OCI-LY1 (cell line): ENCODE data around the gene C2CD4B.

Source experiments
- H2AFZ ChIP-seq: fragments of 200-600 bp; sonication (generic), shearing (Covaris generic); 2 replicates; pipeline ENCODE4 v1.6.0; 2014; ENCODE audit warnings: antibody characterized with exemption, mild to moderate bottlenecking, low read length
- H3F3A ChIP-seq: fragments of 200-600 bp; sonication (generic), shearing (Covaris generic); 2 replicates; pipeline ENCODE4 v1.6.0; 2014; ENCODE audit warnings: mild to moderate bottlenecking, antibody characterized with exemption, low read length, moderate library complexity; ENCODE audit not compliant: insufficient read depth
- H3K27ac ChIP-seq: fragments of 200-600 bp; sonication (generic); 2 replicates; pipeline ENCODE4 v1.5.1; 2014; ENCODE audit warnings: low read length, mixed run types, mild to moderate bottlenecking, low read depth; ENCODE audit not compliant: poor library complexity, severe bottlenecking
- H3K27me3 ChIP-seq: fragments of 200-600 bp; sonication (generic); 2 replicates; pipeline ENCODE4 v1.6.0; 2014; ENCODE audit warnings: antibody characterized with exemption, mild to moderate bottlenecking, low read length, moderate library complexity; ENCODE audit not compliant: insufficient read depth
- H3K36me3 ChIP-seq: fragments of 200-600 bp; sonication (generic); 2 replicates; pipeline ENCODE4 v1.6.1; 2014; ENCODE audit warnings: mild to moderate bottlenecking, antibody characterized with exemption, low read length, moderate library complexity, mixed read lengths; ENCODE audit not compliant: insufficient read depth
- H3K4me1 ChIP-seq: fragments of 200-600 bp; sonication (generic); 2 replicates; pipeline ENCODE4 v1.5.1; 2014; ENCODE audit warnings: mild to moderate bottlenecking, low read length, moderate library complexity; ENCODE audit not compliant: insufficient read depth, severe bottlenecking
- H3K4me2 ChIP-seq: fragments of 200-600 bp; sonication (generic), shearing (Covaris generic); 2 replicates; pipeline ENCODE4 v1.6.1; 2014; ENCODE audit warnings: low read length
- H3K4me3 ChIP-seq: fragments of 200-600 bp; sonication (generic); 2 replicates; pipeline ENCODE4 v1.5.1; 2014; ENCODE audit warnings: low read length, low read depth, mild to moderate bottlenecking, mixed read lengths; ENCODE audit not compliant: poor library complexity, severe bottlenecking
- H3K79me2 ChIP-seq: fragments of 200-600 bp; shearing (Covaris generic); 2 replicates; pipeline ENCODE4 v1.6.1; 2016; ENCODE audit warnings: mixed run types, low read length, mixed read lengths; ENCODE audit not compliant: insufficient read depth
- H3K9ac ChIP-seq: fragments of 200-600 bp; sonication (generic), shearing (Covaris generic); 2 replicates; pipeline ENCODE4 v1.6.1; 2014; ENCODE audit warnings: mild to moderate bottlenecking, low read length, mixed read lengths
- H3K9me2 ChIP-seq: fragments of 200-600 bp; sonication (generic), shearing (Covaris generic); 2 replicates; pipeline ENCODE4 v1.6.1; 2014; ENCODE audit warnings: low read depth, mild to moderate bottlenecking, low read length, mixed read lengths
- H3K9me3 ChIP-seq: fragments of 200-600 bp; shearing (Covaris generic); 2 replicates; pipeline ENCODE4 v1.6.1; 2014; ENCODE audit warnings: low read length, mixed read lengths
- H4K20me1 ChIP-seq: fragments of 200-600 bp; sonication (generic), shearing (Covaris generic); 2 replicates; pipeline ENCODE4 v1.6.0; 2016; ENCODE audit warnings: mild to moderate bottlenecking, low read length; ENCODE audit not compliant: insufficient read depth
- EZH2 ChIP-seq: fragments of 200-600 bp; sonication (generic), shearing (Covaris generic); IDR thresholded peaks from 2 replicates; pipeline ENCODE4 v1.8.0; 2017; ENCODE audit warnings: borderline replicate concordance, mixed run types, mild to moderate bottlenecking, antibody characterized with exemption, low read length, moderate library complexity, mixed read lengths
- TF ChIP-seq, protein P1 (sequence below): fragments of 200-600 bp; sonication (generic), shearing (Covaris generic); IDR thresholded peaks from 2 replicates; pipeline ENCODE4 v1.5.1; 2017; ENCODE audit warnings: mild to moderate bottlenecking, antibody characterized with exemption, low read length, moderate library complexity, mixed read lengths

The C2CD4B gene

DNA sequence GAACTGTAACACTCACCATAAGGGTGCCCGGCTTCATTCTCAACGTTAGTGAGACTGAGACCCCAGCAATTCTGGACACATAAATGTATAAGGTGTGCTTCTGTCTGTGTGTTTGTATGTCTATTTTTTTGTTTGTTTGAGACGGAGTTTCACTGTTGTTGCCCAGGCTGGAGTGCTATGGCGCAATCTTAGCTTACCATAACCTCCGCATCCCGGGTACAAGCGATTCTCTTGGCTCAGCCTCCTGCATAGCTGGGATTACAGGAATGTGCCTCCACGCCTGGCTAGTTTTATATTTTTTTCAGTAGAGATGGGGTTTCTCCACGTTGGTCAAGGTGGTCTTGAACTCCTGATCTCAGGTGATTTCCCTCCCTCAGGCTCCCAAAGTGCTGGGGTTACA lies 43.3 kb upstream of the C2CD4B start:
- Histone ChIP-seq H3K36me3 (no peaks in the 10 kb centered on the region), H3K27me3 (no peaks in the 10 kb centered on the region), H3F3A (no peaks in the 10 kb centered on the region), H3K9ac (no peak overlapping the region), H3K9me3 (0 out of 2 replicates have a peak, but pooled peaks cover 4% of the 10 kb centered on the region), H3K4me3 (no peak overlapping the region), H3K27ac (no peak overlapping the region), H3K4me2 (no peak overlapping the region), H3K9me2 (no peaks in the 10 kb centered on the region), H4K20me1 (no peaks in the 10 kb centered on the region), H2AFZ (no peak overlapping the region), H3K4me1 (no peaks in the 10 kb centered on the region), H3K79me2 (no peaks in the 10 kb centered on the region)
- no peak for TF ChIP-seq EZH2
- TF ChIP-seq, protein P1, sequence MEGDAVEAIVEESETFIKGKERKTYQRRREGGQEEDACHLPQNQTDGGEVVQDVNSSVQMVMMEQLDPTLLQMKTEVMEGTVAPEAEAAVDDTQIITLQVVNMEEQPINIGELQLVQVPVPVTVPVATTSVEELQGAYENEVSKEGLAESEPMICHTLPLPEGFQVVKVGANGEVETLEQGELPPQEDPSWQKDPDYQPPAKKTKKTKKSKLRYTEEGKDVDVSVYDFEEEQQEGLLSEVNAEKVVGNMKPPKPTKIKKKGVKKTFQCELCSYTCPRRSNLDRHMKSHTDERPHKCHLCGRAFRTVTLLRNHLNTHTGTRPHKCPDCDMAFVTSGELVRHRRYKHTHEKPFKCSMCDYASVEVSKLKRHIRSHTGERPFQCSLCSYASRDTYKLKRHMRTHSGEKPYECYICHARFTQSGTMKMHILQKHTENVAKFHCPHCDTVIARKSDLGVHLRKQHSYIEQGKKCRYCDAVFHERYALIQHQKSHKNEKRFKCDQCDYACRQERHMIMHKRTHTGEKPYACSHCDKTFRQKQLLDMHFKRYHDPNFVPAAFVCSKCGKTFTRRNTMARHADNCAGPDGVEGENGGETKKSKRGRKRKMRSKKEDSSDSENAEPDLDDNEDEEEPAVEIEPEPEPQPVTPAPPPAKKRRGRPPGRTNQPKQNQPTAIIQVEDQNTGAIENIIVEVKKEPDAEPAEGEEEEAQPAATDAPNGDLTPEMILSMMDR = no peak

DNA sequence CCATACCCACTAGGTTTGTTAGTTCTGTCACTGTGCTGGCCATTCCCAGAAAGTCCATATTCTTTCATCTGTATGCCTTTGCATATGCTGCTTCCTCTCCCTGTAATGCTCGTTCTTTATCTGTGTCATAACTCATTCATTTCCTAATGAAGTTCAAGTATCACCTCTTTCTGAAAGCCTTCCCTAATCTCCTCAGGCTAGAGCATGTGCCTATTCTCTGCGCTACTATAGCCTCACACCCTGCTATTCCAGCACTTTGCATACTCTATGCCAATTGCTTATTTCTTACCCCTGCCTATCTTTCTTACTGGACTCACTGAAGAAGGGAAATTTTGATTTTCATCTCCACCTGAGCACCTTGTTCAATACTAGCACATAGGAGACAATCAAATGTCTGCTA lies 25.6 kb upstream of the C2CD4B start:
- no peak overlapping the region for H3K27ac ChIP-seq
- no peaks in the 10 kb centered on the region for H3K9me2 ChIP-seq
- H3F3A ChIP-seq = no peaks in the 10 kb centered on the region
- no peaks in the 10 kb centered on the region for H3K79me2 ChIP-seq
- no peak overlapping the region for H2AFZ ChIP-seq
- no peak overlapping the region for H3K4me2 ChIP-seq
- no peak overlapping the region for H3K4me3 ChIP-seq
- TF ChIP-seq EZH2 = no peak
- TF ChIP-seq, protein P1 = no peak
- no peaks in the 10 kb centered on the region for H3K9me3 ChIP-seq
- H3K27me3 ChIP-seq = no peaks in the 10 kb centered on the region
- H3K4me1 ChIP-seq = no peaks in the 10 kb centered on the region
- H3K9ac ChIP-seq = no peak overlapping the region
- H3K36me3 ChIP-seq = no peaks in the 10 kb centered on the region
- no peaks in the 10 kb centered on the region for H4K20me1 ChIP-seq

DNA sequence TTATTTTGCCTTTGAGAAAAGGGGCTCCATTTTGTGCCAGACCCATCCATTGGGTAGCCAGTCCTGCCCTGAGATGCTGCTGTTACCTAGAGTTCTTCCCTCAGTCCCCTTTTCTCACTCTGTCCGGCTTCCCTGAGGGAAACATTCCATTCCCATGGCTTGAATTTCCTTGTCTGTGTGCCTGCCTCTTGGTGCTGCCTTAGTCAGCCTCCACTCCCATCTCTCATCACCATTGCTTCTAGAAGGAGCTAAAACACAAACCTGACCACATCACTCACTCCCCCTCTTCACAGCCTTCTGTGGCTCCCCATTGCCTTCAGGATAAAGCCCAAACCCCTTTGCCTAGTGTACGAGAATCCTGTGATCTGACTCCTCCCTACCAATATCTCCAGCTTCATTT lies 25.2 kb upstream of the C2CD4B start:
- no peak overlapping the region for H3K4me2 ChIP-seq
- no peak overlapping the region for H3K9ac ChIP-seq
- no peaks in the 10 kb centered on the region for H3F3A ChIP-seq
- no peaks in the 10 kb centered on the region for H3K9me2 ChIP-seq
- H2AFZ ChIP-seq = no peak overlapping the region
- H3K27ac ChIP-seq = no peak overlapping the region
- H4K20me1 ChIP-seq = no peaks in the 10 kb centered on the region
- no peak overlapping the region for H3K4me3 ChIP-seq
- no peaks in the 10 kb centered on the region for H3K9me3 ChIP-seq
- H3K4me1 ChIP-seq = no peaks in the 10 kb centered on the region
- no peaks in the 10 kb centered on the region for H3K79me2 ChIP-seq
- H3K36me3 ChIP-seq = no peaks in the 10 kb centered on the region
- H3K27me3 ChIP-seq = no peaks in the 10 kb centered on the region
- TF ChIP-seq EZH2 = no peak
- TF ChIP-seq, protein P1 = no peak
